ENCODE data around the gene RAE1. TPM values are rescaled to one million over a fixed set of nuclear protein-coding genes. Genes with fewer than 3 reads are reported as not detected.
A peak's percentile ranks its signal among the peaks of the same experiment; 100 is the strongest.

The RAE1 gene
- total and polyA plus RNA-seq, 2 of the 8 experiments (the other 6 are each of a cell fraction or from before 2014, with no cell fraction given), result 35.9 to 44.9 TPM

DNA sequence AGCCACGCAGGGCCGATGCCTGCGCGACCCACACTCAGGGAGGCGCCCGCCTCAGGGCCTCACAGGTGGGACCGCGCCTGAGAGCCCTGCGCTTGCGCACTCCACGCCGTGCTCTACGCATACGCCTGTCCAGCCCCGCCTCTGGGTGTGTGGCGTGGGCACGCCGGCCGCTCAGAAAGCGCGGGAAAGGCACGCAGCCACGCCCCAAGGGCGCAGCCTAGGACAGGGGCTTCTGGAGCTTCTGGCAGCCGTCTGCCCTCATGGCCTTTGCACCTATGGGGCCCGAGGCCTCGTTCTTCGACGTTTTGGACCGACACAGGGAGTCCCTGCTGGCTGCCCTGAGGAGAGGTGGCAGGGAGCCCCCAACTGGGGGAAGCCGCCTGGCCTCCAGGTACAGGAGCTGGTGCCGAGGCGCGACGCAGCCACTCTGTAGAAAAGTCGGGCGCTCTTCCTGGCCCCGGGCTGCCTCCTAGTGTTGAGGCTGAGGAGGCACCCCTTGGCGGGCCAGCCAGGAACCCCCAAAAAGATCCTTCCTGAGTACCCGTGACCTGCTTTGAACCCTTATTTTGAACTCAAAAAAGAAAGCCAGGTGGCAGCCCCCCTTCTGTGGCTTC lies 21.3 kb upstream of the RAE1 start, which contains the start of gene SPO11:
SPO11 (plus strand) TSS at position 196 of the 614 bp plus-strand sequence; CDS start at position 261, 65 bp downstream.
- Histone ChIP-seq H3K79me1 (ENCODE audit: low read depth, low read length) (no peaks in the 10 kb centered on the region), H3K79me2 (ENCODE audit: control insufficient read depth in 1 of 2, insufficient read depth in 2 of 2, low read length in 2 of 2) (no peaks in the 10 kb centered on the region), H3K36me3 (ENCODE audit: control insufficient read depth in 2 of 4, insufficient read depth in 4 of 4, low read length in 3 of 4) (no peaks in the 10 kb centered on the region), H4K8ac (ENCODE audit: extremely low read depth, insufficient read depth, low read length) (peak within 1 kb of the TSS; percentile 64; the same call in 1 of the 2 replicates), H3K56ac (replicated peaks; ENCODE audit: insufficient read length, low read depth, low read length) (no peak within 1 kb of the TSS), H3K14ac (ENCODE audit: insufficient read length) (no peak within 1 kb of the TSS), H2AK5ac (ENCODE audit: low read depth, low read length) (no peak within 1 kb of the TSS), H2BK5ac (ENCODE audit: low read depth, low read length) (no peak within 1 kb of the TSS), H4K91ac (replicated peaks; ENCODE audit: insufficient read length, low read length) (no peak within 1 kb of the TSS), H3K27me3 (replicated peaks in 1 of 4; ENCODE audit: control insufficient read depth in 3 of 4, extremely low read depth in 1 of 4, insufficient read depth in 3 of 4, low read length in 3 of 4) (peaks cover 0 to 3% (median 0%) of the 10 kb centered on the region in 4 experiments; a peak in 2 of 7 replicates), H3K18ac (ENCODE audit: extremely low read depth, low read length) (no peak within 1 kb of the TSS), H3K27ac (ENCODE audit: low read depth, low read length) (no peak within 1 kb of the TSS), H3K4ac (replicated peaks; ENCODE audit: insufficient read length, low read depth, low read length) (no peak within 1 kb of the TSS), H2AFZ (ENCODE audit: low read length) (peak within 1 kb of the TSS; percentile 28; the same call in 1 of the 2 replicates), H4K5ac (ENCODE audit: insufficient read length, low read depth, low read length) (no peak within 1 kb of the TSS), H2BK120ac (replicated peaks; ENCODE audit: low read depth, low read length) (no peak within 1 kb of the TSS), H2BK20ac (ENCODE audit: low read length) (no peak within 1 kb of the TSS), H3K4me3 (ENCODE audit: extremely low read depth in 1 of 4, insufficient read depth in 2 of 4, low read depth in 3 of 4, low read length in 4 of 4) (no peak within 1 kb of the TSS), H4K20me1 (replicated peaks in 1 of 2; ENCODE audit: control insufficient read depth in 1 of 2, insufficient read depth in 2 of 2, low read length in 2 of 2) (no peaks in the 10 kb centered on the region), H3K9me3 (ENCODE audit: insufficient read depth in 2 of 2, low read depth in 1 of 2, low read length in 1 of 2) (no peaks in the 10 kb centered on the region), H3K9ac (replicated peaks in 1 of 4; ENCODE audit: extremely low read depth in 1 of 4, low read depth in 3 of 4, low read length in 3 of 4) (no peak within 1 kb of the TSS), H3K23ac (ENCODE audit: insufficient read length) (no peak within 1 kb of the TSS), H3K4me1 (replicated peaks in 1 of 4; ENCODE audit: control insufficient read depth in 3 of 4, insufficient read depth in 4 of 4, low read length in 3 of 4) (peaks cover 0 to 7% (median 2%) of the 10 kb centered on the region in 4 experiments; a peak in 1 of 7 replicates), H3K23me2 (ENCODE audit: low read depth, low read length) (no peaks in the 10 kb centered on the region), H3K4me2 (ENCODE audit: insufficient read depth in 1 of 2, low read depth in 2 of 2, low read length in 2 of 2) (0 out of 4 replicates have a peak within 1 kb of the TSS, but pooled peaks of 1 of the 2 experiments have one; percentile 22), H2BK12ac (ENCODE audit: low read depth, low read length) (no peak within 1 kb of the TSS; the same call in 1 of the 2 replicates), H2BK15ac (ENCODE audit: low read length) (no peak within 1 kb of the TSS; the same call in 1 of the 2 replicates)
- CTCF ChIA-PET (ENCODE audit: partially characterized antibody), result interaction anchor here (0.6 to 12.8 kb wide), 54 partner anchors 10 to 803 kb away, joined by 3 to 150 read pairs (median 6); no protein-coding TSS in a partner anchor
- WGBS, 2 experiments (ENCODE audit: extremely low coverage in 1 of 2, insufficient coverage in 1 of 2, insufficient read length in 1 of 2, insufficient replicate concordance in 2 of 2, low coverage in 1 of 2, low lambda C conversion rate in 2 of 2, missing lambda C conversion rate in 1 of 2), result 66% methylated on average over 38 of the region's 40 CpGs; no CpG with 5 or more reads in 1 of the 2 experiments
- no peak for FAIRE-seq
- peak; percentile 38 to 78 for DNase-seq (ENCODE audit: low read depth in 1 of 2, low spot score in 2 of 2)
- POLR2A ChIA-PET (ENCODE audit: partially characterized antibody), result interaction anchor here (1.0 kb wide), 1 partner anchor 67 kb away, joined by 3 read pairs; no protein-coding TSS in a partner anchor
- TF ChIP-seq RAD21 (IDR thresholded peaks at IDR 0.05 in 1 of 2, conservative IDR thresholded peaks at IDR 0.05 in 1 of 2; ENCODE audit: low read depth in 2 of 2, low read length in 2 of 2) (peak; percentile 89 to 92), EP300 (IDR thresholded peaks at IDR 0.05; ENCODE audit: borderline replicate concordance in 1 of 2, low read depth in 2 of 2, low read length in 2 of 2) (no peak), CREB1 (IDR thresholded peaks at IDR 0.05) (no peak), CBX5 (IDR thresholded peaks at IDR 0.05; ENCODE audit: low read depth, low read length) (no peak), GABPA (IDR thresholded peaks at IDR 0.05; ENCODE audit: borderline replicate concordance, insufficient read depth, low read length) (no peak; the same call in 1 of the 2 replicates), CBX8 (IDR thresholded peaks at IDR 0.05; ENCODE audit: borderline replicate concordance, low read depth, low read length) (no peak), JUND (IDR thresholded peaks at IDR 0.05; ENCODE audit: low read length) (no peak), KDM5A (IDR thresholded peaks at IDR 0.05; ENCODE audit: low read length) (no peak), TEAD4 (IDR thresholded peaks at IDR 0.05; ENCODE audit: low read depth, low read length) (no peak), RXRA (IDR thresholded peaks at IDR 0.05; ENCODE audit: insufficient read depth, low read depth, low read length) (no peak)

All from H1 (cell line).